ENCODE results near the gene TAB2. TPM values are rescaled to one million over a fixed set of nuclear protein-coding genes. Genes with fewer than 3 reads are reported as not detected.
A peak's percentile ranks its signal among the peaks of the same experiment; 100 is the strongest.

The TAB2 gene
- total RNA-seq, 2 donors from 2014 or later, result 57.7 to 69.5 TPM

GRCh38 chr6:149393002-149393679 lies 75.6 kb downstream of the TAB2 start:
- intact Hi-C loops (cut with DNase I, micrococcal nuclease), result no loop called here
- no peak for ATAC-seq

GRCh38 chr6:149395185-149395584 lies 77.7 kb downstream of the TAB2 start:
- no peak for ATAC-seq

More at GRCh38 chr6:149393002-149393679, 75.6 kb downstream of the TAB2 start:
- DNase-seq, result no peak

GRCh38 chr6:149397384-149397783 lies 79.9 kb downstream of the TAB2 start:
- intact Hi-C loops (cut with DNase I, micrococcal nuclease), result no loop called here
- DNase-seq (no peak), ATAC-seq (no peak)

More at GRCh38 chr6:149395185-149395584, 77.7 kb downstream of the TAB2 start:
- DNase-seq, result no peak
- intact Hi-C loops (cut with DNase I, micrococcal nuclease), result no loop called here

- ATAC-seq (no peak), DNase-seq (no peak)
- intact Hi-C loops (cut with DNase I, micrococcal nuclease), result no loop called here
Measured at GRCh38 chr6:149400050-149400449, 82.5 kb downstream of the TAB2 start, which contains the start of gene SUMO4. Gene SUMO4, plus strand, starts transcription at chr6:149400262. Its CDS starts 130 bp downstream, at chr6:149400392.

GRCh38 chr6:149403534-149403933 lies 86.0 kb downstream of the TAB2 start:
- no peak for ATAC-seq
- intact Hi-C loops (cut with DNase I, micrococcal nuclease), result no loop called here
- no peak for DNase-seq

- ATAC-seq (peak; percentile 72), DNase-seq (no peak)
- intact Hi-C loops (cut with DNase I, micrococcal nuclease), result no loop called here
Measured at GRCh38 chr6:149405823-149406765, 88.6 kb downstream of the TAB2 start.

GRCh38 chr6:149409617-149410016 lies 92.1 kb downstream of the TAB2 start:
- no peak for DNase-seq
- intact Hi-C loops (cut with DNase I, micrococcal nuclease), result no loop called here
- no peak for ATAC-seq

- no peak for DNase-seq
- intact Hi-C loops (cut with DNase I, micrococcal nuclease), result no loop called here
- ATAC-seq, result no peak
Measured at GRCh38 chr6:149410557-149410956, 93.0 kb downstream of the TAB2 start.

GRCh38 chr6:149414009-149414408 lies 96.5 kb downstream of the TAB2 start:
- ATAC-seq, result no peak
- DNase-seq, result no peak
- intact Hi-C loops (cut with DNase I, micrococcal nuclease), result no loop called here

GRCh38 chr6:149414821-149415220 lies 97.3 kb downstream of the TAB2 start:
- no peak for DNase-seq
- peak; percentile 94 for ATAC-seq
- intact Hi-C loops (cut with DNase I, micrococcal nuclease), result no loop called here

- intact Hi-C loops (cut with DNase I, micrococcal nuclease), result loop anchor here in 1 of 2 donors (10.0 kb wide), 1 partner anchor 335 kb away; no protein-coding TSS in a partner anchor
- DNase-seq (no peak), ATAC-seq (no peak)
Measured at GRCh38 chr6:149419696-149420404, 102.3 kb downstream of the TAB2 start.

- ATAC-seq (no peak), DNase-seq (no peak)
- intact Hi-C loops (cut with DNase I, micrococcal nuclease), result loop anchor here in 1 of 2 donors (10.0 kb wide), 1 partner anchor 336 kb away; no protein-coding TSS in a partner anchor
Measured at GRCh38 chr6:149421132-149421531, 103.6 kb downstream of the TAB2 start.

GRCh38 chr6:149422581-149422980 lies 105.1 kb downstream of the TAB2 start:
- intact Hi-C loops (cut with DNase I, micrococcal nuclease), result loop anchor here in 1 of 2 donors (10.0 kb wide), 1 partner anchor 338 kb away; no protein-coding TSS in a partner anchor
- no peak for ATAC-seq

GRCh38 chr6:149423964-149424440 lies 106.5 kb downstream of the TAB2 start:
- no peak for DNase-seq
- no peak for ATAC-seq
- intact Hi-C loops (cut with DNase I, micrococcal nuclease), result loop anchor here in 1 of 2 donors (10.0 kb wide), 1 partner anchor 339 kb away; no protein-coding TSS in a partner anchor

More at GRCh38 chr6:149422581-149422980, 105.1 kb downstream of the TAB2 start:
- DNase-seq, result no peak

- ATAC-seq, result no peak
- intact Hi-C loops (cut with DNase I, micrococcal nuclease), result loop anchor here in 1 of 2 donors (10.0 kb wide), 1 partner anchor 340 kb away; no protein-coding TSS in a partner anchor
- no peak for DNase-seq
Measured at GRCh38 chr6:149425224-149425623, 107.7 kb downstream of the TAB2 start.

- ATAC-seq, result no peak
- no peak for DNase-seq
- intact Hi-C loops (cut with DNase I, micrococcal nuclease), result loop anchor here in 1 of 2 donors (10.0 kb wide), 1 partner anchor 341 kb away; no protein-coding TSS in a partner anchor
Measured at GRCh38 chr6:149425754-149426153, 108.2 kb downstream of the TAB2 start.

- no peak for DNase-seq
- intact Hi-C loops (cut with DNase I, micrococcal nuclease), result loop anchor here in 1 of 2 donors (10.0 kb wide), 1 partner anchor 344 kb away; no protein-coding TSS in a partner anchor
- ATAC-seq, result no peak
Measured at GRCh38 chr6:149428606-149429005, 111.1 kb downstream of the TAB2 start.

Measured in left colon (tissue), 2 donors.